ENCODE measurements around the gene ELSPBP1. TPM values are rescaled to one million over a fixed set of nuclear protein-coding genes. Genes with fewer than 3 reads are reported as not detected.

Gene ELSPBP1
- total RNA-seq, 4 donors from 2014 or later = not detected

DNA sequence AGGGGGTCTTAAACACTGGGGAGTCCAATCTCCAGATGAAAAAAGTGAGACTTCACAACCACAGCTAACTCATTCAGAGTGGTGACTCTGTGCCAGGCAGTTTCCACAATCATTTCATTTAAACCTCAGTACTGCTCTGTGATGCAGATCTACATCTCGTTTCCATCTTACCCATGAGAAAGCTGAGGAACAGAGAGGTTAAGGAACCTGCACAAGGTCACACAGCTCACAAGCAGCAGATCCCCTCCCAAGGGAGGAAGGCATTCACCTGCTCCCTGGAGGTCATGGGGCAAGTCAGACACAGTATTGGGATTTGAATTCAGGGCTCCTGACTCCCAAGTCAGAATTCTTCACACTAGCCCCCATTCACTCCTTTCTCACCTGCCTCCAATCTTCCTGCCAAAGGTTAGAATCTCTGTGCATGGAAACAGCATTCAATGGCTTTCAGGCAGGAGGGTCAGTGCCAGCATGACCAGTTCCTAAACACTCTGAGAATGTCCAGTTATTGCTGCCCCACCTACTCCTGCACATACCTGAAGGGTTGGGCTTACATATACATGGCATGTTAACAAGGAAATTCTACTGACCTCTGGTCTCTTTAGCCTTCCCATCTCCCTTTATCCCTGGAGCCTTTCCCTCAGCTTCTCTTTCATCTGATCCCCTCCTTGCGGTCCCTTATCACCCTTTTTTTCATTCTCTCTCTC is 47.6 kb downstream of the ELSPBP1 start:
- intact Hi-C loops (cut with DNase I; ENCODE audit: low total_unique reads) = no loop called here
- TF ChIP-seq, protein P1, sequence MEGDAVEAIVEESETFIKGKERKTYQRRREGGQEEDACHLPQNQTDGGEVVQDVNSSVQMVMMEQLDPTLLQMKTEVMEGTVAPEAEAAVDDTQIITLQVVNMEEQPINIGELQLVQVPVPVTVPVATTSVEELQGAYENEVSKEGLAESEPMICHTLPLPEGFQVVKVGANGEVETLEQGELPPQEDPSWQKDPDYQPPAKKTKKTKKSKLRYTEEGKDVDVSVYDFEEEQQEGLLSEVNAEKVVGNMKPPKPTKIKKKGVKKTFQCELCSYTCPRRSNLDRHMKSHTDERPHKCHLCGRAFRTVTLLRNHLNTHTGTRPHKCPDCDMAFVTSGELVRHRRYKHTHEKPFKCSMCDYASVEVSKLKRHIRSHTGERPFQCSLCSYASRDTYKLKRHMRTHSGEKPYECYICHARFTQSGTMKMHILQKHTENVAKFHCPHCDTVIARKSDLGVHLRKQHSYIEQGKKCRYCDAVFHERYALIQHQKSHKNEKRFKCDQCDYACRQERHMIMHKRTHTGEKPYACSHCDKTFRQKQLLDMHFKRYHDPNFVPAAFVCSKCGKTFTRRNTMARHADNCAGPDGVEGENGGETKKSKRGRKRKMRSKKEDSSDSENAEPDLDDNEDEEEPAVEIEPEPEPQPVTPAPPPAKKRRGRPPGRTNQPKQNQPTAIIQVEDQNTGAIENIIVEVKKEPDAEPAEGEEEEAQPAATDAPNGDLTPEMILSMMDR (IDR thresholded peaks at IDR 0.05) = no peak
- no peak for TF ChIP-seq POLR2A (IDR thresholded peaks at IDR 0.05)
- Histone ChIP-seq H3K27ac (no peak overlapping the region), H3K4me3 (no peak overlapping the region), H3K36me3 (no peaks in the 10 kb centered on the region), H3K27me3 (no peaks in the 10 kb centered on the region), H3K9me3 (no peaks in the 10 kb centered on the region), H3K4me1 (no peaks in the 10 kb centered on the region)
- DNase-seq = no peak

DNA sequence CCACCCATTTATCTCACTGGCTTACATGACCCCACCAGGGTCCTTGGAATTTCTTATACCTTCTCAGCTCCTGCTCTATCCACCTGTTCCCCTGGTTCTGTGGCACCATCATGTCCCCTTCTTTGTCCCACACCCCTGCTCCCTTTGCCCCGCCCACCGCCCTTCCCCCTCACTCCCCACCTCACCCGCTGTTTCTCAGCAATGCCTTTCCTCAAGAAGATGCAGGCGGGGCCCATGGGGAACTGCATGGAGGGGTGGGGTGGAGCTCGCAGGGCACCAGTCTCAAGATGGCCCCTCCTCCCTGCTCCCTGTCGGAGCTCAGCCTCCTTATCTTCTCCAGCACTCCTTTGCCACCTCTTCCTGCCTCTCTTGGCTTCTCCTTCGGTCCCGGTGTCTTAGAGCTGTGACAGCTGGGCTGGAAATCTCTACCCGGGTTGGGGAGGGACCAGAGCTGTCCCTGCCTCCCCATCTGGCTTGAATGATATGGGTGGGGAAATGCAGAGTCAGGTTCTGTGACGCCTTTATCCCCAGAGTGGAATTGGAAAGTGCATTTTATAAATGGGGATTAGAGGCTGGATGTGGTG is 49.3 kb downstream of the ELSPBP1 start, which contains the start of gene CABP5:
Gene CABP5, minus strand, starts transcription at position 405 of the 584 bp plus-strand sequence. Its CDS starts 157 bp downstream, at position 248.
- Histone ChIP-seq H3K9me3 (no peaks in the 10 kb centered on the region), H3K4me1 (no peaks in the 10 kb centered on the region), H3K36me3 (no peaks in the 10 kb centered on the region), H3K27ac (no peak within 1 kb of the TSS), H3K27me3 (no peaks in the 10 kb centered on the region), H3K4me3 (no peak within 1 kb of the TSS)
- no peak for DNase-seq
- intact Hi-C loops (cut with DNase I; ENCODE audit: low total_unique reads) = no loop called here
- TF ChIP-seq POLR2A (IDR thresholded peaks at IDR 0.05) = no peak
- TF ChIP-seq, protein P1 (IDR thresholded peaks at IDR 0.05) = no peak

DNA sequence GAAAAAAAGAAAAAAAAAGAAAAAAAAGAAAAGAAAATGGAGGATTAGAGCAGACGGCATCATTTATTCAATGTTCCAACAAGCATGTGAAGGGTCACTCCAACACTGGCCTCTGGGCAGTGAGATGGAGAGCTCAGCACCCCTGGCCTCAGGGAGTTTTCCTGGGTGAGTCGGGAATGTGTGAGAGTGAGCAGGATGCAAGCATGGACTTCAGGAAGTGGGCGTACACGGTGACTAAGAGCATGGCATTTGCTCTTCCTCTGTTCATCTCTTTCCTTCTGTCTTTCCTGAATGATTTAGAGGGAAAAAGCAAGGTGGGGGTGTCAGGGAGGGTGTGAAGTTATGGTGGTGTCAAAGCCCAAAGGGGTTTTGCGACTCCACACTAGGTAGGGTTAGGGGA is 50.1 kb downstream of the ELSPBP1 start:
- Histone ChIP-seq H3K9me3 (no peaks in the 10 kb centered on the region), H3K4me3 (no peak overlapping the region), H3K27ac (no peak overlapping the region), H3K4me1 (no peaks in the 10 kb centered on the region), H3K27me3 (no peaks in the 10 kb centered on the region), H3K36me3 (no peaks in the 10 kb centered on the region)
- TF ChIP-seq, protein P1 (IDR thresholded peaks at IDR 0.05) = no peak
- no peak for TF ChIP-seq POLR2A (IDR thresholded peaks at IDR 0.05)
- DNase-seq = no peak
- intact Hi-C loops (cut with DNase I; ENCODE audit: low total_unique reads) = no loop called here

DNA sequence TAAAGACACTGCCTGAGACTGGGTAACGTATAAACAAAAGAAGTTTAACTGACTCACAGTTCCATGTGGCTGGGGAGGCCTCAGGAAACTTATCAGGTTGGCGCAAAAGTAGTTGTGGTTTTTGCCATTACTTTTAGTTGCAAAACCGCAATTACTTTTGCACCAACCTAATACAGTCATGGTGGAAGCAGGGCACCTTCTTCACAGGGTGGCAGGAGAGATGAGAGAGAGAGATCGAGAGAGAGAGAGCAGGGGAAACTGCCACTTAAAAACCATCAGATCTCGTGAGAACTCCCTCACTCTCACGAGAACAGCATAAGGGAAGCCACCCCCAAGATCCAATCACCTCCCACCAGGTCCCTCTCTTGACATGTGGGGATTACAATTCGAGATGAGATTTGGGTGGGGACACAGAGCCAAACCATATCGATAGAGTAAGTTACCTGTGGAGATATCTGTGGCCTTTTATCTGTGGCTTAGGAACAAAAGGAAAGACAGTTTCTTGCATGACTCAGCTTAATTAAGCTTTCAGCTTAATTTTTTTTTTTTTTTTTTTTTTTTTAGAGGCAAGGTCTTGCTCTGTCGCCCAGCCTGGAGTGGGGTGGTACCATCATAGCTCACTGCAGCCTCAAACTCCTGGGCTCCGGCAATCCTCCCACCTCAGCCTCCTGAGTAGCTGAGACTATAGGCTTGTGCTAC is 57.1 kb downstream of the ELSPBP1 start:
- Histone ChIP-seq H3K27ac (no peak overlapping the region), H3K36me3 (no peaks in the 10 kb centered on the region), H3K9me3 (no peaks in the 10 kb centered on the region), H3K27me3 (no peaks in the 10 kb centered on the region), H3K4me3 (no peak overlapping the region), H3K4me1 (no peaks in the 10 kb centered on the region)
- no peak for DNase-seq
- intact Hi-C loops (cut with DNase I; ENCODE audit: low total_unique reads) = no loop called here
- no peak for TF ChIP-seq POLR2A (IDR thresholded peaks at IDR 0.05)
- TF ChIP-seq, protein P1 (IDR thresholded peaks at IDR 0.05) = no peak

DNA sequence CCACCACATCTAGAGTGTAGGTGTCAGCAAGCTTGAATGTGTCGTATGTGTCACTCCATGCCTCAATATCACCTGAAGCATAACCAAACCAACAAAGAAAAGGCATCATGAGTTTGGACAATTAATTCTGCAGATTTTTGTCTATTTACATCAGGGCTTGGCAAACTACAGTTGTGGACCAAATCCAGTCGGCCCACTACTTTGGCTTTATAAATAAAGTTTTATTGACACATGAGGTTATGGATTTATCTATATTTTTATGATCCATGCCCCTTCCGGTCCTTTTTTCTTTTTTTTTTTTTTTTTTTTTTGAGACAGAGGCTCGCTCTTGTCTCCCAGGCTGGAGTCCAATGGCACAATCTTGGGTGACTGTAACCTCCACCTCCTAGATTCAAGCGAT is 58.6 kb downstream of the ELSPBP1 start:
- intact Hi-C loops (cut with DNase I; ENCODE audit: low total_unique reads) = no loop called here
- Histone ChIP-seq H3K27me3 (no peaks in the 10 kb centered on the region), H3K4me3 (no peak overlapping the region), H3K36me3 (no peaks in the 10 kb centered on the region), H3K4me1 (no peaks in the 10 kb centered on the region), H3K9me3 (no peaks in the 10 kb centered on the region), H3K27ac (no peak overlapping the region)
- no peak for DNase-seq
- TF ChIP-seq, protein P1 (IDR thresholded peaks at IDR 0.05) = no peak
- no peak for TF ChIP-seq POLR2A (IDR thresholded peaks at IDR 0.05)
